Heart left ventricle (tissue), 16 donors: ENCODE results near the gene EXOC2. TPM values are rescaled to one million over a fixed set of nuclear protein-coding genes. Genes with fewer than 3 reads are reported as not detected.

Experiments used
- ATAC-seq, 4 donors: fragments of 200-7000 bp; cut with Tn5 transposase; one replicate each; pipeline ENCODE4 v1.9.1; 2020 to 2022; ENCODE audit warnings: moderate library complexity in 4 of 4, mild to moderate bottlenecking in 3 of 4, moderate number of reproducible peaks in 1 of 4
- DNase-seq, 5 donors: peaks; one replicate each; pipeline ENCODE4 v3.0.0-alpha.2; 2020
- H3K27ac ChIP-seq, 12 donors: fragments of 200-600 bp; sonication (generic) in 4 of 12; one replicate each; pipeline versions ENCODE4 v1.5.0 to v1.8.0; 2016 to 2022; ENCODE audit warnings: mild to moderate bottlenecking in 2 of 12
- H3K27me3 ChIP-seq, 9 donors: fragments of 200-600 bp; sonication (generic) in 2 of 9; one replicate each; pipeline versions ENCODE4 v1.5.1 to v1.8.0; 2016 to 2022; ENCODE audit warnings: mild to moderate bottlenecking in 3 of 9
- H3K36me3 ChIP-seq, 9 donors: fragments of 200-600 bp; sonication (generic) in 2 of 9; one replicate each; pipeline versions ENCODE4 v1.5.0 to v1.8.0; 2018 to 2022; ENCODE audit warnings: mild to moderate bottlenecking in 2 of 9
- H3K4me1 ChIP-seq, 12 donors: fragments of 200-600 bp; sonication (generic) in 4 of 12; one replicate each; pipeline versions ENCODE4 v1.5.0 to v1.8.0; 2016 to 2022; ENCODE audit warnings: mild to moderate bottlenecking in 3 of 12
- H3K4me3 ChIP-seq, 12 donors: fragments of 200-600 bp; sonication (generic) in 4 of 12; one replicate each; pipeline versions ENCODE4 v1.5.0 to v1.8.0; 2017 to 2022; ENCODE audit warnings: mild to moderate bottlenecking in 9 of 12, moderate library complexity in 4 of 12
- H3K9me3 ChIP-seq, 12 donors: fragments of 200-600 bp; sonication (generic) in 4 of 12; one replicate each; pipeline versions ENCODE4 v1.5.0 to v1.8.0; 2016 to 2022; ENCODE audit warnings: mild to moderate bottlenecking in 1 of 12
- CTCF ChIP-seq, 12 donors: fragments of 200-600 bp; sonication (generic) in 4 of 12; IDR thresholded peaks; one replicate each; pipeline versions ENCODE4 v1.5.0 to v1.8.0; 2018 to 2022; ENCODE audit warnings: antibody characterized with exemption in 12 of 12, mild to moderate bottlenecking in 5 of 12
- POLR2A ChIP-seq, 2 donors: fragments of 450-650 bp; IDR thresholded peaks; one replicate each; pipeline ENCODE4 v1.6.1; 2017; ENCODE audit warnings: antibody characterized with exemption in 2 of 2, mild to moderate bottlenecking in 2 of 2, moderate library complexity in 2 of 2
- WGBS, 4 donors: extraction: QIAGEN DNeasy Blood & Tissue Kit in 2 of 4; methylation state at CpG; one replicate each; pipeline versions ENCODE4 v1.1.5 to v1.1.7; 2013 to 2018; 5-methylcytosine and 5-hydroxymethylcytosine counted together
- intact Hi-C, 10 donors: fragments of 100-400 bp; cut with DNase I; formaldehyde crosslinking; loops; one replicate each; pipeline versions ENCODE4 v1.11.1 to v1.14.2; 2022
- polyA plus RNA-seq, 2 donors: library from polyadenylated mRNA; stranded (reverse); fragments of 200-250 nt; gene quantifications; one replicate each; pipeline ENCODE4 v1.2.3, GENCODE V29; 2013
- total RNA-seq, 9 donors: library from RNA; depleted of rRNA in 2 of 9; stranded (reverse); fragments of >200 nt in 2 of 9; fragmentation: NEBNext Ultra II Directional in 3 of 9; extraction: Animal tissue kit (Norgen Biotek cat#: 25700) in 3 of 9; gene quantifications; one replicate each; pipeline versions ENCODE4 v1.1.0 to v1.2.4, GENCODE V29; 2016 to 2023
- donor health status: ischemic (EF 13 %, LVEDD 7.1; RV severe dilation, severe dysfunction).
- donor health status: healthy with polysubstance abuse.
- donor health status: DM: no; HTN: yes; CAD: no.
- donor health status: DM: no; HTN: no; CAD: no.
- donor health status: ischemic (EF 25% LVEDD 6.9; RV normal size, moderate dysfunction).
- donor health status: ischemic (EF 25% LVEDD 5.7; RV mildly dilated, moderate dysfunction).
- donor health status: healthy.
- donor health status: DM: yes; HTN: yes; CAD: no.
- donor health status: ischemic (EF 35%, LVEDD 5.7; RV mildly dilated, moderate dysfunction).
- donor health status: nonischemic (EF 11% LVEDD 7.7; RV severe dilation, severe dysfunction).
- donor health status: DM: yes; HTN: yes; CAD: no.
- donor health status: PGD.
- donor health status: ischemic (EF 29% LVEDD 5.4; RV normal size, mild dysfunction).
- donor health status: nonischemic (EF 23%, LVEDD 6.1; RV moderate dilation, normal function).

The EXOC2 gene
- total and polyA plus RNA-seq, 11 donors = 4.4 to 23.0 (median 12.5) TPM

- no peaks in the 10 kb centered on the region for H3K9me3 ChIP-seq
- no peak overlapping the region for H3K4me3 ChIP-seq
- ATAC-seq (no peak), DNase-seq (no peak)
- peaks cover 0 to 49% (median 24%) of the 10 kb centered on the region in 9 donors for H3K36me3 ChIP-seq
- no peaks in the 10 kb centered on the region for H3K27me3 ChIP-seq
- intact Hi-C loops = loop anchor here in 2 of 10 donors (5.0 to 10.0 kb wide), 2 partner anchors 71 to 164 kb away; partner anchors contain the start of gene EXOC2 (in 1 of the 2)
- no peak overlapping the region for H3K27ac ChIP-seq
- 95 to 97% (median 96%) methylated on average over 4 of the region's 4 CpGs for WGBS, 4 donors
- no peaks in the 10 kb centered on the region for H3K4me1 ChIP-seq
- no peak for TF ChIP-seq POLR2A (IDR thresholded peaks at IDR 0.05)
- TF ChIP-seq CTCF (IDR thresholded peaks at IDR 0.05) = no peak
Observed at GRCh38 chr6:620950-621349, 72.0 kb downstream of the EXOC2 start.

GRCh38 chr6:620166-620565, 72.8 kb downstream of the EXOC2 start:
- ATAC-seq (no peak), DNase-seq (no peak)
- WGBS, 4 donors = 96 to 97% (median 97%) methylated on average over 11 of the region's 11 CpGs
- Histone ChIP-seq H3K36me3 (peaks cover 0 to 57% (median 32%) of the 10 kb centered on the region in 9 donors), H3K27me3 (no peaks in the 10 kb centered on the region), H3K9me3 (no peaks in the 10 kb centered on the region), H3K4me1 (no peaks in the 10 kb centered on the region), H3K27ac (no peak overlapping the region), H3K4me3 (no peak overlapping the region)
- intact Hi-C loops = loop anchor here in 2 of 10 donors (5.0 to 10.0 kb wide), 2 partner anchors 72 to 165 kb away; partner anchors contain the start of gene EXOC2 (in 1 of the 2)
- no peak for TF ChIP-seq POLR2A (IDR thresholded peaks at IDR 0.05)
- no peak for TF ChIP-seq CTCF (IDR thresholded peaks at IDR 0.05)

- H3K4me3 ChIP-seq = no peak overlapping the region
- H3K36me3 ChIP-seq = peaks cover 0 to 63% (median 32%) of the 10 kb centered on the region in 9 donors
- ATAC-seq = no peak
Observed at GRCh38 chr6:617456-618100, 75.4 kb downstream of the EXOC2 start.

More at GRCh38 chr6:617456-618100, 75.4 kb downstream of the EXOC2 start:
- H3K27ac ChIP-seq = no peak overlapping the region
- TF ChIP-seq CTCF (IDR thresholded peaks at IDR 0.05) (no peak), POLR2A (IDR thresholded peaks at IDR 0.05) (no peak)
- no peaks in the 10 kb centered on the region for H3K4me1 ChIP-seq
- H3K27me3 ChIP-seq = no peaks in the 10 kb centered on the region
- intact Hi-C loops = no loop called here
- no peak for DNase-seq
- no peaks in the 10 kb centered on the region for H3K9me3 ChIP-seq
- WGBS, 4 donors = 88 to 92% (median 92%) methylated on average over 11 of the region's 11 CpGs
